Motor neuron (in vitro differentiated cells): ENCODE data around the gene HDAC10. TPM values are rescaled to one million over a fixed set of nuclear protein-coding genes. Genes with fewer than 3 reads are reported as not detected.
"Not testable (repeated sequence)": the region's sequence is repeated elsewhere in the genome, so short reads cannot be mapped to it uniquely, and the experiment has no call there.

Experiments
- ATAC-seq, 8 experiments: fragments of 200-7000 bp; cut with Tn5 transposase; replicated peaks in 6 of 8; 2 replicates each; pipeline ENCODE4 v1.8.0; 2021; ENCODE audit warnings: mild to moderate bottlenecking in 8 of 8, moderate library complexity in 8 of 8
- H3K27ac ChIP-seq, 2 donors: fragments of 250-450 bp; sonication (Bioruptor Pico); 2 replicates each; pipeline ENCODE4 v1.9.0; 2021; ENCODE audit warnings: antibody characterized with exemption in 2 of 2, mild to moderate bottlenecking in 2 of 2, moderate library complexity in 1 of 2
- H3K4me1 ChIP-seq, 2 donors: fragments of 250-450 bp; sonication (Bioruptor Pico); replicated peaks in 1 of 2; 2 replicates each; pipeline ENCODE4 v1.6.1; 2021; ENCODE audit warnings: antibody characterized with exemption in 2 of 2, mild to moderate bottlenecking in 2 of 2, moderate library complexity in 1 of 2
- H3K4me3 ChIP-seq, 5 donors: fragments of 250-450 bp; sonication (Bioruptor Pico); 2 replicates each; pipeline ENCODE4 v1.9.0; 2021; ENCODE audit warnings: antibody characterized with exemption in 5 of 5, mild to moderate bottlenecking in 5 of 5, moderate library complexity in 4 of 5
- WGBS, 10 experiments: fragments of 450-650 bp; shearing (Covaris generic); methylation state at CpG; one replicate each; pipeline ENCODE4 v1.0.0; 2022; 5-methylcytosine and 5-hydroxymethylcytosine counted together
- in situ Hi-C, 9 experiments: fragments of 400-800 bp; cut with MboI; loops; one replicate each; pipeline ENCODE4 v1.15.0; 2021; ENCODE audit warnings: low sequenced_read_pairs in 9 of 9, low pct_unique_long_range_greater_than_20kb in 2 of 9; ENCODE audit not compliant: unreplicated experiment in 9 of 9
- total RNA-seq, 8 experiments: library from RNA; unstranded; fragments of 300-600 nt; gene quantifications; 2 replicates each; pipeline versions ENCODE4 v1.2.3 to v1.2.4, GENCODE V29; 2022

Gene HDAC10
- total RNA-seq, 8 experiments from 2014 or later: 9.0 to 46.4 (median 16.2) TPM

GRCh38 chr22:50280708-50281383 is 29.8 kb upstream of the HDAC10 start:
- Histone ChIP-seq H3K4me3 (no peak overlapping the region), H3K4me1 (no peaks in the 10 kb centered on the region), H3K27ac (no peak overlapping the region)
- ATAC-seq: no peak
- WGBS, 10 experiments: 95 to 100% methylated on average over 2 to 4 of the region's 47 CpGs; no CpG with 5 or more reads in 8 of the 10 experiments
- in situ Hi-C loops: no loop called here

- no peak for ATAC-seq
- Histone ChIP-seq H3K4me3 (no peak overlapping the region), H3K4me1 (peaks cover under 1 to 2% of the 10 kb centered on the region in 2 donors), H3K27ac (no peak overlapping the region)
- in situ Hi-C loops: no loop called here
- WGBS, 10 experiments: 100% methylated on average over 1 to 2 of the region's 38 CpGs; no CpG with 5 or more reads in 8 of the 10 experiments
Measured at GRCh38 chr22:50280022-50280707, 29.1 kb upstream of the HDAC10 start.

GRCh38 chr22:50278956-50279619 is 28.0 kb upstream of the HDAC10 start:
- peaks cover 8 to 9% of the 10 kb centered on the region in 2 donors for H3K4me1 ChIP-seq
- no peak overlapping the region for H3K4me3 ChIP-seq
- ATAC-seq: no peak
- H3K27ac ChIP-seq: no peak overlapping the region
- WGBS, 10 experiments: 82 to 100% methylated on average over 1 to 2 of the region's 30 CpGs; no CpG with 5 or more reads in 8 of the 10 experiments
- in situ Hi-C loops: loop anchor here in 1 of 9 experiments (10.0 kb wide), 1 partner anchor 46 kb away; the partner anchor contains the start of gene DENND6B

GRCh38 chr22:50278461-50278860 is 27.4 kb upstream of the HDAC10 start:
- in situ Hi-C loops: loop anchor here in 1 of 9 experiments (10.0 kb wide), 1 partner anchor 46 kb away; the partner anchor contains the start of gene DENND6B
- no peak overlapping the region for H3K4me3 ChIP-seq
- no peak overlapping the region for H3K27ac ChIP-seq
- ATAC-seq: no peak
- WGBS, 10 experiments: 94 to 100% methylated on average over 3 of the region's 21 CpGs; no CpG with 5 or more reads in 8 of the 10 experiments
- peaks cover 12 to 15% of the 10 kb centered on the region in 2 donors for H3K4me1 ChIP-seq

GRCh38 chr22:50277761-50278160 is 26.7 kb upstream of the HDAC10 start:
- in situ Hi-C loops: loop anchor here in 1 of 9 experiments (10.0 kb wide), 1 partner anchor 47 kb away; the partner anchor contains the start of gene DENND6B
- no peak overlapping the region for H3K27ac ChIP-seq
- no CpG with 5 or more reads among the region's 25 CpGs for WGBS, 10 experiments
- H3K4me1 ChIP-seq: peaks cover 15 to 18% of the 10 kb centered on the region in 2 donors
- no peak for ATAC-seq
- H3K4me3 ChIP-seq: no peak overlapping the region

GRCh38 chr22:50276143-50276542 is 25.1 kb upstream of the HDAC10 start:
- Histone ChIP-seq H3K4me3 (no peak overlapping the region), H3K27ac (no peak overlapping the region), H3K4me1 (peaks cover 27 to 32% of the 10 kb centered on the region in 2 donors)
- 100% methylated on average over 1 of the region's 25 CpGs; no CpG with 5 or more reads in 9 of the 10 experiments for WGBS, 10 experiments
- in situ Hi-C loops: loop anchor here in 1 of 9 experiments (10.0 kb wide), 1 partner anchor 49 kb away; the partner anchor contains the start of gene DENND6B
- ATAC-seq: peak in 3 of 8 experiments; percentile 6 to 22 (median 8)

GRCh38 chr22:50275181-50276055 is 24.4 kb upstream of the HDAC10 start:
- Histone ChIP-seq H3K4me1 (peaks cover 27 to 39% of the 10 kb centered on the region in 2 donors), H3K27ac (peak overlapping the region; percentile 27 to 74), H3K4me3 (no peak overlapping the region)
- 67 to 100% (median 100%) methylated on average over 1 to 4 of the region's 43 CpGs; no CpG with 5 or more reads in 7 of the 10 experiments for WGBS, 10 experiments
- in situ Hi-C loops: loop anchor here in 1 of 9 experiments (10.0 kb wide), 1 partner anchor 49 kb away; the partner anchor contains the start of gene DENND6B
- no peak for ATAC-seq

GRCh38 chr22:50274771-50275170 is 23.7 kb upstream of the HDAC10 start:
- H3K27ac ChIP-seq: peak overlapping the region; percentile 27 to 74
- in situ Hi-C loops: loop anchor here in 1 of 9 experiments (10.0 kb wide), 1 partner anchor 50 kb away; the partner anchor contains the start of gene DENND6B
- 100% methylated on average over 2 of the region's 7 CpGs; no CpG with 5 or more reads in 9 of the 10 experiments for WGBS, 10 experiments

GRCh38 chr22:50274311-50274710 is 23.2 kb upstream of the HDAC10 start:
- in situ Hi-C loops: loop anchor here in 1 of 9 experiments (10.0 kb wide), 1 partner anchor 50 kb away; the partner anchor contains the start of gene DENND6B

More at GRCh38 chr22:50274771-50275170, 23.7 kb upstream of the HDAC10 start:
- Histone ChIP-seq H3K4me3 (no peak overlapping the region), H3K4me1 (peaks cover 27 to 39% of the 10 kb centered on the region in 2 donors)
- ATAC-seq: no peak

GRCh38 chr22:50273781-50274180 is 22.7 kb upstream of the HDAC10 start:
- Histone ChIP-seq H3K27ac (peak overlapping the region; percentile 72 to 84), H3K4me1 (peaks cover 36 to 47% of the 10 kb centered on the region in 2 donors)
- not testable (repeated sequence) for ATAC-seq, H3K4me3 ChIP-seq
- in situ Hi-C loops: loop anchor here in 1 of 9 experiments (10.0 kb wide), 1 partner anchor 51 kb away; the partner anchor contains the start of gene DENND6B
- WGBS, 10 experiments: 54% methylated on average over 10 of the region's 10 CpGs; no CpG with 5 or more reads in 9 of the 10 experiments

More at GRCh38 chr22:50274311-50274710, 23.2 kb upstream of the HDAC10 start:
- 38 to 60% methylated on average over 2 to 3 of the region's 7 CpGs; no CpG with 5 or more reads in 8 of the 10 experiments for WGBS, 10 experiments
- H3K4me3 ChIP-seq: no peak overlapping the region
- H3K4me1 ChIP-seq: peaks cover 31 to 42% of the 10 kb centered on the region in 2 donors
- peak overlapping the region; percentile 72 to 84 for H3K27ac ChIP-seq
- peak in 6 of 8 experiments; percentile 5 to 27 (median 14) for ATAC-seq

- not testable (repeated sequence) for H3K4me3 ChIP-seq, ATAC-seq
- in situ Hi-C loops: loop anchor here in 1 of 9 experiments (10.0 kb wide), 1 partner anchor 51 kb away; the partner anchor contains the start of gene DENND6B
- H3K4me1 ChIP-seq: peaks cover 40 to 52% of the 10 kb centered on the region in 2 donors
- 33 to 100% (median 33%) methylated on average over 1 to 3 of the region's 11 CpGs; no CpG with 5 or more reads in 7 of the 10 experiments for WGBS, 10 experiments
- peak overlapping the region in 1 of 2 donors; percentile 72 for H3K27ac ChIP-seq
Measured at GRCh38 chr22:50273352-50273751, 22.3 kb upstream of the HDAC10 start.
